IPS-NIHi7 (cell line): ENCODE measurements around the gene ARAF.

ENCODE experiments used
- DNase-seq: peaks from one replicate; pipeline ENCODE4 v3.0.0; 2012; ENCODE audit warnings: mixed read lengths; ENCODE audit errors: extremely low spot score

The ARAF gene

GRCh38 chrX:47564438-47565085 is 3.6 kb downstream of the ARAF start:
- DNase-seq = no peak

GRCh38 chrX:47566841-47567240 is 5.8 kb downstream of the ARAF start:
- DNase-seq = no peak

DNA sequence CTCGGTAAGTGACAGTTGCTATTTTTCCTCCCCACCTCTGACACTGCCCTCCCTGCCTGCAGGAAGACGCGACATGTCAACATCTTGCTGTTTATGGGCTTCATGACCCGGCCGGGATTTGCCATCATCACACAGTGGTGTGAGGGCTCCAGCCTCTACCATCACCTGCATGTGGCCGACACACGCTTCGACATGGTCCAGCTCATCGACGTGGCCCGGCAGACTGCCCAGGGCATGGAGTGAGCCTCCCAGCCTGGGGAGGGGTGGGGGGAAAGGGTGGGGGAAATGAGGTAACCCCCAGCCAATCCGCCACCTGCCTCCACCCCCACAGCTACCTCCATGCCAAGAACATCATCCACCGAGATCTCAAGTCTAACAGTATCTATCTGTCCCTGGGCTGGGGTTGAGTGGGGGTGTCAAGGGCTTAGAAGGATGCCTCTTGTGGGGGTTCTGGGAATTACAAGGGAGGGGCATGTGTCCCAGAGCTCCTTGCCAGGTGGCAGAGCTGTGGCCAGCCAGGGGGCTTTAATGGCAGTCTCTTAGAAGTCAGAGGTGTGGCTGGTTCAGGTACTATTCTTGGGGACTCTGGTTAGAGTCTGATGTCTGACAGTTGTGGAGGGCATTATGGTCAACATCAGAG is 7.8 kb downstream of the ARAF start:
- no peak for DNase-seq

GRCh38 chrX:47570794-47571193 is 9.8 kb downstream of the ARAF start:
- no peak for DNase-seq

- no peak for DNase-seq
Measured at GRCh38 chrX:47571215-47571614, 10.2 kb downstream of the ARAF start.

GRCh38 chrX:47571896-47572295 is 10.9 kb downstream of the ARAF start:
- DNase-seq = no peak

DNA sequence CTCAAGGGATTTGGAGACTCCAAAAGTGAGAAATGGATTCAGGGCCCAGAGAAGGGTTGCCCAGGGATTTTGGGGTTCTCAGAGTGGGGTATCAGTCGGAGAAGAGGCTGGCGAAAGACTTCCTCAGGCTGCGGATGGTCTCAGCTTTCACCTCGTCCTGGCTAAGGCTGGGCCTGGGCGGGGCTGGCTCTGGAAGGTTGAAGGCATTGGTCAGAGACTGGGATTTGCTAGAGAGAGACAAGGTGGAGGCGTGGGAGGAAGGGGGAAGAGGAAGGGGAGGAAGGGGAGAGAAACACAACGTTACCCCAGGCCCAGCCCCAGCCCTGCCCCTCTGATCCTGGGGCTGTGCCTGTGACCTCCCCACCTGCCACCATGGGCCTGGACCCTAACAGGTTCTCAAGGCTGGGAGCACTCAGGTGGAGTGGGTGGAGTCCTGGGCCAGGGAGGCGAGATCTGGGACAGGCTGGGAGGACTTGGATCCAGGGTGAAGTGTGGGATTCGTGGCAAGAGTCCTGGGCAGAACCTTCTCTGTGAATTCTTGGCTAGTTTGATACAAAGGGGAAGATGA is 11.9 kb downstream of the ARAF start:
- DNase-seq = no peak

DNA sequence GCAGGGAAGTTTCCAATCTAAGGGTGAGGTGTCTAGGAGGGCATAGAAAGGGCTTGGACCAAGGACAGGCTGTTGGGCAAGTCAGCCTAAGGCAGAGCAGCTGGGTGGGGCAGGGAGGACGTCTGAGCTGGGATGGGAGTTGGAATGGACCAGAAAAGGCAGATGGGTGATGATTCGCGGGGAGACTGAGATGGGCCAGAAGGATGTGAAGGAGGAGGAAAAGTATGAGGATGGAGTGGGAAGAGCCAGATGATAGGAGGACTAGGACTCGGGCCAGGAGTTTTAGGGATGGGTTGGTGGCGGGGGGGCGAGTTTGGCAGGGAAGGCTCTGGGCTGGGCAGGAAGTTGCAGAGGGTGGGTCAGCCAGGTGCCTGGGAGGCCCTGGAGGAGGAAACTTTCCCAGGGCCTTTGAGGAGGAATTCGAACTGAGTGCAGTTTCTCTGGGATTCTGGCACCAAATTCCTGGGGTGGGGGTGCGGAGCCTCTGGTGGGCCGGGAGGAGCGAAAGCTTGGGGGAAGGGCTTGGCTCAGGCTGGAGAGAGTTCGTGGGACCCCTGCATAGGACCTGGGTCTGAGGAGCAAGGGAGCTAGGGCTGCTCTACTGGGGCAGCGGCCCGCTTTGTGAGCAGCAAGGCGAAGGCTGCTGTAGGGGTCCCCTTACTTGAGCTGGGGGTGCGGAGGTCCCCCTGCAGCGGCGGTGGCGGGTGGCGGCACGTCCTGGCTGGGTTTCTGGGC is 12.5 kb downstream of the ARAF start:
- peak; percentile 64 for DNase-seq

- no peak for DNase-seq
Measured at GRCh38 chrX:47574076-47574546, 13.1 kb downstream of the ARAF start.

GRCh38 chrX:47574547-47575301 is 13.7 kb downstream of the ARAF start:
- DNase-seq = no peak

- no peak for DNase-seq
Measured at GRCh38 chrX:47576021-47576898, 15.3 kb downstream of the ARAF start.

GRCh38 chrX:47577424-47577823 is 16.4 kb downstream of the ARAF start:
- DNase-seq = no peak

DNA sequence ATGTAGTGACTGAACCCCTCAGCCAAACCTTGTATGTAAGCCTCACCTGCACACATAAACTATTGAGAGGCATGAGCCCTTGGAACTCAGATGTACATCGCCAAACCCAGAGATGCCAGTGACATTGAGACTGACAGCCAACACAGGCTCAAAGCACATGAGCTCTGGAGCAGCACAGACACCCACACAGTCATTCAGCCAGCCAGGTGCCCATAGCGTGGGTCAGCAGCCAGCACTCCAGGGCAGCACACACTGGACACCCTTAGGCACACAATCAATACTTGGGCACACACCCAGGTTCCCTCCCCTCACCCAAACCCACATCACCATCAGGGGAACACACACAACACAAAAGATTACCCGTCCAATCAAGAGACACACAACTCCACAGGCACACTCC is 16.9 kb downstream of the ARAF start:
- no peak for DNase-seq

DNA sequence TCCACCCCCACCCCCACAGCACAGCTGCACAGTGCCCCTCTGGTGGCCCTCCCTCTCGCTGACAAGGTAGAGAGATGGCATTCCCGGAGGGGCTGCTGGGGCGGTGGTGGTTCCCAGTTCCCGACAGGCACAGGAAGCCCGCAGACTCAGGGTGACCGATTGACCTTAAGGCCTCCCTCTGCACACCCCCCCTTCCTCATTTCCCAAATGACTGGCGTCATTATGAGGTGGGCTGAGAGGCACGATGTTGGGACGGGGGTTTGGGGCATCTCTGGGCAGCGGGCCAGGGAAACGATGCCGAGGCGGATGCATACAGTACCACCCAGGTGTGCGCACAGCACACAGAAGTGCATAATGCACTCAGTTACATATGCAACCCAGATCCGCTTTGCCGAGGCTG is 17.7 kb downstream of the ARAF start:
- no peak for DNase-seq

DNA sequence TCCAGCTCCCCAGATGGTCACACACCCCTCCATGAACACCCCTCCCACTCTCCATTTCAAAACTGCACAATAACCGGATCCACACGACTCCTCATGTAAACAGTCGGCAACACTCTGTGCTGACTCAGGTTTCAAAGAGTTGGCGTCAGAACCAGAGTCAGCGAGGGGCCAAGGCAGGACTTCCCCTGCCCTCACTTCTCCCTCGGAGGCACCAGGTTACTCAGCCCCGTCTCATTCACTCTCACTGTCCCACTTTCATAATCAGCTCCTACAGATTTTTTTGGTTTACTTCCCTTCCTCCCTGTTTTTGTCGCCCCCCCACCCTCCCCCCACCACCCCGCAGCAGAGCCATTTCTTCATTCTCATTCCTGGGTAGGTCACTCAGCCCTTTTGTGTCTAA is 18.5 kb downstream of the ARAF start:
- DNase-seq = no peak

GRCh38 chrX:47581731-47582647 is 21.0 kb downstream of the ARAF start, which contains the start of gene TIMP1:
Gene TIMP1, plus strand, starts transcription at chrX:47582436. Its CDS starts 980 bp downstream, at chrX:47583416.
- DNase-seq = peak; percentile 77

- no peak for DNase-seq
Measured at GRCh38 chrX:47583240-47583861, 22.3 kb downstream of the ARAF start.

- no peak for DNase-seq
Measured at GRCh38 chrX:47584714-47585113, 23.7 kb downstream of the ARAF start.

GRCh38 chrX:47585273-47585672 is 24.3 kb downstream of the ARAF start:
- no peak for DNase-seq
